ENCODE measurements around the gene NANOS3.

DNA sequence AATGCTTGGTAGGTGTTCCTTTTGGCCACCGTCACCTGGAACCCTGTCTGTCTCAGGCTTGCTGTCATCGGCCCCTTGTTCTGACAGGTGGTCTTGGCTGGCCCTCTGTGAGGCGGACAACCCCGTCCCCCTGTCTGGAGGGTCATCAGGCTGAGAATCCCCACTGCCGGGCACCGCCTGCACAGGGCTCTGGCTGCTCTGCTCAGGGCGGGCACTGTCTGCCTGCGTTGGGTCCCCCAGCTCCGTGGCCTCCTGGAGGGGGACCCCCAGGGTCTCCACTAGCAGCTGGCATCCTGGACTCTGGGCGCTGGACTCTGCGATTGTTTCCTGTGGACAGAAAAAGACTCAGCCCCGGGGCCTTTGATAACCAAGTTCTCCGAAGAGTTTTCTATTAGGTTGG is 13.2 kb downstream of the NANOS3 start:
- TF ChIP-seq, protein P1, sequence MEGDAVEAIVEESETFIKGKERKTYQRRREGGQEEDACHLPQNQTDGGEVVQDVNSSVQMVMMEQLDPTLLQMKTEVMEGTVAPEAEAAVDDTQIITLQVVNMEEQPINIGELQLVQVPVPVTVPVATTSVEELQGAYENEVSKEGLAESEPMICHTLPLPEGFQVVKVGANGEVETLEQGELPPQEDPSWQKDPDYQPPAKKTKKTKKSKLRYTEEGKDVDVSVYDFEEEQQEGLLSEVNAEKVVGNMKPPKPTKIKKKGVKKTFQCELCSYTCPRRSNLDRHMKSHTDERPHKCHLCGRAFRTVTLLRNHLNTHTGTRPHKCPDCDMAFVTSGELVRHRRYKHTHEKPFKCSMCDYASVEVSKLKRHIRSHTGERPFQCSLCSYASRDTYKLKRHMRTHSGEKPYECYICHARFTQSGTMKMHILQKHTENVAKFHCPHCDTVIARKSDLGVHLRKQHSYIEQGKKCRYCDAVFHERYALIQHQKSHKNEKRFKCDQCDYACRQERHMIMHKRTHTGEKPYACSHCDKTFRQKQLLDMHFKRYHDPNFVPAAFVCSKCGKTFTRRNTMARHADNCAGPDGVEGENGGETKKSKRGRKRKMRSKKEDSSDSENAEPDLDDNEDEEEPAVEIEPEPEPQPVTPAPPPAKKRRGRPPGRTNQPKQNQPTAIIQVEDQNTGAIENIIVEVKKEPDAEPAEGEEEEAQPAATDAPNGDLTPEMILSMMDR (IDR thresholded peaks at IDR 0.05; ENCODE audit: low read depth, low read length, poor library complexity, severe bottlenecking), result no peak
- TF ChIP-seq EZH2phosphoT487 (IDR thresholded peaks at IDR 0.05; ENCODE audit: borderline replicate concordance, low read length), result no peak

Measured in DOHH2 (cell line).